WTC11 (cell line): Measurements from ENCODE around the gene ZNF774. TPM values are rescaled to one million over a fixed set of nuclear protein-coding genes. Genes with fewer than 3 reads are reported as not detected.

Source experiments
- ATAC-seq: fragments of 200-7000 bp; cut with Tn5 transposase; 2 replicates; pipeline ENCODE4 v1.10.0; 2021; ENCODE audit warnings: mild to moderate bottlenecking, moderate library complexity
- CTCF ChIA-PET: fragments of 300-600 bp; sonication (Branson Sonifier 250); formaldehyde crosslinking; loops from one replicate; lab custom pipeline; 2021; ENCODE audit warnings: antibody characterized with exemption; lab: Charles Lee
- POLR2A ChIA-PET: fragments of 350-600 bp; sonication (Branson Sonifier 250); formaldehyde crosslinking; loops from one replicate; lab custom pipeline; 2021; ENCODE audit warnings: antibody characterized with exemption; lab: Charles Lee
- DNase-seq: peaks from one replicate; pipeline ENCODE4 v3.0.0; 2021; ENCODE audit warnings: low spot score
- H3K27ac Mint-ChIP-seq: 2 replicates; pipeline ENCODE4 v1.8.0; 2021; ENCODE audit warnings: mixed read lengths
- H3K27me3 Mint-ChIP-seq: 2 replicates; pipeline ENCODE4 v1.8.0; 2021; ENCODE audit warnings: low read depth, mild to moderate bottlenecking, moderate library complexity, mixed read lengths
- H3K36me3 Mint-ChIP-seq: 2 replicates; pipeline ENCODE4 v1.8.0; 2021; ENCODE audit warnings: mixed read lengths
- H3K4me1 Mint-ChIP-seq: 2 replicates; pipeline ENCODE4 v1.8.0; 2022; ENCODE audit warnings: mixed read lengths
- H3K4me3 Mint-ChIP-seq: 2 replicates; pipeline ENCODE4 v1.8.0; 2021; ENCODE audit warnings: mild to moderate bottlenecking, moderate library complexity, mixed read lengths
- H3K9me3 Mint-ChIP-seq: 2 replicates; pipeline ENCODE4 v1.8.0; 2021; ENCODE audit warnings: mixed read lengths
- ARID4B ChIP-seq: sonication (generic); formaldehyde crosslinking; IDR thresholded peaks from 2 replicates; pipeline ENCODE4 v1.8.0; 2023; ENCODE audit warnings: missing genetic modification reagents, mild to moderate bottlenecking, borderline replicate concordance
- EMX1 ChIP-seq: fragments of 250-450 bp; sonication (Bioruptor Pico); IDR thresholded peaks from 2 replicates; pipeline ENCODE4 v1.8.0; 2021; ENCODE audit warnings: mild to moderate bottlenecking
- GABPB1 ChIP-seq: sonication (generic); formaldehyde crosslinking; IDR thresholded peaks from 2 replicates; pipeline ENCODE4 v1.8.1; 2023; ENCODE audit warnings: mild to moderate bottlenecking, missing genetic modification reagents
- KAT7 ChIP-seq: sonication (generic); formaldehyde crosslinking; IDR thresholded peaks from 2 replicates; pipeline ENCODE4 v1.8.1; 2023; ENCODE audit warnings: missing genetic modification reagents, mild to moderate bottlenecking, borderline replicate concordance
- MAX ChIP-seq: sonication (generic); formaldehyde crosslinking; IDR thresholded peaks from 2 replicates; pipeline ENCODE4 v1.8.0; 2022; ENCODE audit warnings: mild to moderate bottlenecking, missing genetic modification reagents
- NFATC4 ChIP-seq: fragments of 250-450 bp; sonication (Bioruptor Pico); IDR thresholded peaks from 2 replicates; pipeline ENCODE4 v1.9.0; 2021; ENCODE audit warnings: mild to moderate bottlenecking
- PRRX2 ChIP-seq: fragments of 250-450 bp; sonication (Bioruptor Pico); IDR thresholded peaks from 2 replicates; pipeline ENCODE4 v1.8.0; 2021; ENCODE audit warnings: mild to moderate bottlenecking
- STAT6 ChIP-seq: sonication (generic); formaldehyde crosslinking; conservative IDR thresholded peaks from 2 replicates; pipeline ENCODE4 v1.8.1; 2023; ENCODE audit warnings: mild to moderate bottlenecking, low read depth, missing genetic modification reagents, moderate library complexity
- USF1 ChIP-seq: sonication (generic); formaldehyde crosslinking; IDR thresholded peaks from 2 replicates; pipeline ENCODE4 v1.8.0; 2022; ENCODE audit warnings: mild to moderate bottlenecking, missing genetic modification reagents
- ZBTB21 ChIP-seq: sonication (generic); formaldehyde crosslinking; IDR thresholded peaks from 2 replicates; pipeline ENCODE4 v1.8.1; 2023; ENCODE audit warnings: mild to moderate bottlenecking, missing genetic modification reagents, borderline replicate concordance
- total RNA-seq: library from RNA; stranded (reverse); gene quantifications from 3 replicates; pipeline ENCODE4 v1.2.3, GENCODE V29; 2021
- TF ChIP-seq, protein P1 (sequence below): sonication (generic); formaldehyde crosslinking; IDR thresholded peaks from 2 replicates; pipeline ENCODE4 v1.8.0; 2022; ENCODE audit warnings: missing genetic modification reagents
- TF ChIP-seq, protein P2 (sequence below): sonication (generic); formaldehyde crosslinking; IDR thresholded peaks from 2 replicates; pipeline ENCODE4 v1.8.0; 2023; ENCODE audit warnings: mild to moderate bottlenecking, missing genetic modification reagents
- TF ChIP-seq, protein P3 (sequence below): fragments of 200-600 bp; IDR thresholded peaks from 2 replicates; pipeline ENCODE4 v1.8.0; 2022; ENCODE audit warnings: antibody characterized with exemption
- TF ChIP-seq, protein P4 (sequence below): sonication (generic); formaldehyde crosslinking; IDR thresholded peaks from 2 replicates; pipeline ENCODE4 v1.8.1; 2023; ENCODE audit warnings: mild to moderate bottlenecking, missing genetic modification reagents, moderate library complexity

The ZNF774 gene
- total RNA-seq, 1 experiment from 2014 or later = 2.6 TPM

- TF ChIP-seq PRRX2 (CRISPR knock-in tag) (no peak), STAT6 (CRISPR knock-in tag) (no peak)
- TF ChIP-seq, protein P1, sequence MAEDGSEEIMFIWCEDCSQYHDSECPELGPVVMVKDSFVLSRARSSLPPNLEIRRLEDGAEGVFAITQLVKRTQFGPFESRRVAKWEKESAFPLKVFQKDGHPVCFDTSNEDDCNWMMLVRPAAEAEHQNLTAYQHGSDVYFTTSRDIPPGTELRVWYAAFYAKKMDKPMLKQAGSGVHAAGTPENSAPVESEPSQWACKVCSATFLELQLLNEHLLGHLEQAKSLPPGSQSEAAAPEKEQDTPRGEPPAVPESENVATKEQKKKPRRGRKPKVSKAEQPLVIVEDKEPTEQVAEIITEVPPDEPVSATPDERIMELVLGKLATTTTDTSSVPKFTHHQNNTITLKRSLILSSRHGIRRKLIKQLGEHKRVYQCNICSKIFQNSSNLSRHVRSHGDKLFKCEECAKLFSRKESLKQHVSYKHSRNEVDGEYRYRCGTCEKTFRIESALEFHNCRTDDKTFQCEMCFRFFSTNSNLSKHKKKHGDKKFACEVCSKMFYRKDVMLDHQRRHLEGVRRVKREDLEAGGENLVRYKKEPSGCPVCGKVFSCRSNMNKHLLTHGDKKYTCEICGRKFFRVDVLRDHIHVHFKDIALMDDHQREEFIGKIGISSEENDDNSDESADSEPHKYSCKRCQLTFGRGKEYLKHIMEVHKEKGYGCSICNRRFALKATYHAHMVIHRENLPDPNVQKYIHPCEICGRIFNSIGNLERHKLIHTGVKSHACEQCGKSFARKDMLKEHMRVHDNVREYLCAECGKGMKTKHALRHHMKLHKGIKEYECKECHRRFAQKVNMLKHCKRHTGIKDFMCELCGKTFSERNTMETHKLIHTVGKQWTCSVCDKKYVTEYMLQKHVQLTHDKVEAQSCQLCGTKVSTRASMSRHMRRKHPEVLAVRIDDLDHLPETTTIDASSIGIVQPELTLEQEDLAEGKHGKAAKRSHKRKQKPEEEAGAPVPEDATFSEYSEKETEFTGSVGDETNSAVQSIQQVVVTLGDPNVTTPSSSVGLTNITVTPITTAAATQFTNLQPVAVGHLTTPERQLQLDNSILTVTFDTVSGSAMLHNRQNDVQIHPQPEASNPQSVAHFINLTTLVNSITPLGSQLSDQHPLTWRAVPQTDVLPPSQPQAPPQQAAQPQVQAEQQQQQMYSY = no peak
- TF ChIP-seq, protein P2, sequence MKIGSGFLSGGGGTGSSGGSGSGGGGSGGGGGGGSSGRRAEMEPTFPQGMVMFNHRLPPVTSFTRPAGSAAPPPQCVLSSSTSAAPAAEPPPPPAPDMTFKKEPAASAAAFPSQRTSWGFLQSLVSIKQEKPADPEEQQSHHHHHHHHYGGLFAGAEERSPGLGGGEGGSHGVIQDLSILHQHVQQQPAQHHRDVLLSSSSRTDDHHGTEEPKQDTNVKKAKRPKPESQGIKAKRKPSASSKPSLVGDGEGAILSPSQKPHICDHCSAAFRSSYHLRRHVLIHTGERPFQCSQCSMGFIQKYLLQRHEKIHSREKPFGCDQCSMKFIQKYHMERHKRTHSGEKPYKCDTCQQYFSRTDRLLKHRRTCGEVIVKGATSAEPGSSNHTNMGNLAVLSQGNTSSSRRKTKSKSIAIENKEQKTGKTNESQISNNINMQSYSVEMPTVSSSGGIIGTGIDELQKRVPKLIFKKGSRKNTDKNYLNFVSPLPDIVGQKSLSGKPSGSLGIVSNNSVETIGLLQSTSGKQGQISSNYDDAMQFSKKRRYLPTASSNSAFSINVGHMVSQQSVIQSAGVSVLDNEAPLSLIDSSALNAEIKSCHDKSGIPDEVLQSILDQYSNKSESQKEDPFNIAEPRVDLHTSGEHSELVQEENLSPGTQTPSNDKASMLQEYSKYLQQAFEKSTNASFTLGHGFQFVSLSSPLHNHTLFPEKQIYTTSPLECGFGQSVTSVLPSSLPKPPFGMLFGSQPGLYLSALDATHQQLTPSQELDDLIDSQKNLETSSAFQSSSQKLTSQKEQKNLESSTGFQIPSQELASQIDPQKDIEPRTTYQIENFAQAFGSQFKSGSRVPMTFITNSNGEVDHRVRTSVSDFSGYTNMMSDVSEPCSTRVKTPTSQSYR (CRISPR knock-in tag) = no peak
Observed at GRCh38 chr15:90376789-90377188, 24.7 kb downstream of the ZNF774 start (continued).

DNA sequence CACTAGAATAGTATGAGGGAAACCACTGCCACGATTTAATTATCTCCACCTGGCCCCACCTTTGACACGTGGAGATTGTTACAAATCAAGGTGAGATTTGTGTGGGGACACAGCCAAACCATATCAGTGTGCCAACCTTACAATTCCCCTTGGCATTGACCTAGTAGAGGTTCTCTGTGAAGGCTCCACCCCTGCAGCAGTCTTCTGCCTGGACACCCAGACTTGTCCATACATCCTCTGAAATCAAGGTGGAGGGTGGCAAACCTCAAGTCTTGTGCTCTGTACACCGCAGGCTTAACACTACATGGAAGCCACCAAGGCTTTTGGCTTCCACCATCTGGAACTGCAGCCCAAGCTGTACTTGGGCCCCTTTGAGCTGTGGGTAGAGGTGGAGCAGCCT is 27.2 kb downstream of the ZNF774 start:
- H3K4me1 Mint-ChIP-seq = no peaks in the 10 kb centered on the region
- peaks cover 28% of the 10 kb centered on the region for H3K36me3 Mint-ChIP-seq
- ChIA-PET CTCF (no interaction called here), POLR2A (no interaction called here)
- DNase-seq (no peak), ATAC-seq (no peak)
- H3K27ac Mint-ChIP-seq = no peak overlapping the region
- peaks cover 3% of the 10 kb centered on the region; the same call in 1 of the 2 replicates for H3K27me3 Mint-ChIP-seq
- H3K9me3 Mint-ChIP-seq = peaks cover 51% of the 10 kb centered on the region
- no peak overlapping the region for H3K4me3 Mint-ChIP-seq
- TF ChIP-seq GABPB1 (CRISPR knock-in tag) = no peak
- TF ChIP-seq USF1 (CRISPR knock-in tag) = no peak
- TF ChIP-seq, protein P3, sequence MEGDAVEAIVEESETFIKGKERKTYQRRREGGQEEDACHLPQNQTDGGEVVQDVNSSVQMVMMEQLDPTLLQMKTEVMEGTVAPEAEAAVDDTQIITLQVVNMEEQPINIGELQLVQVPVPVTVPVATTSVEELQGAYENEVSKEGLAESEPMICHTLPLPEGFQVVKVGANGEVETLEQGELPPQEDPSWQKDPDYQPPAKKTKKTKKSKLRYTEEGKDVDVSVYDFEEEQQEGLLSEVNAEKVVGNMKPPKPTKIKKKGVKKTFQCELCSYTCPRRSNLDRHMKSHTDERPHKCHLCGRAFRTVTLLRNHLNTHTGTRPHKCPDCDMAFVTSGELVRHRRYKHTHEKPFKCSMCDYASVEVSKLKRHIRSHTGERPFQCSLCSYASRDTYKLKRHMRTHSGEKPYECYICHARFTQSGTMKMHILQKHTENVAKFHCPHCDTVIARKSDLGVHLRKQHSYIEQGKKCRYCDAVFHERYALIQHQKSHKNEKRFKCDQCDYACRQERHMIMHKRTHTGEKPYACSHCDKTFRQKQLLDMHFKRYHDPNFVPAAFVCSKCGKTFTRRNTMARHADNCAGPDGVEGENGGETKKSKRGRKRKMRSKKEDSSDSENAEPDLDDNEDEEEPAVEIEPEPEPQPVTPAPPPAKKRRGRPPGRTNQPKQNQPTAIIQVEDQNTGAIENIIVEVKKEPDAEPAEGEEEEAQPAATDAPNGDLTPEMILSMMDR = no peak
- TF ChIP-seq, protein P4, sequence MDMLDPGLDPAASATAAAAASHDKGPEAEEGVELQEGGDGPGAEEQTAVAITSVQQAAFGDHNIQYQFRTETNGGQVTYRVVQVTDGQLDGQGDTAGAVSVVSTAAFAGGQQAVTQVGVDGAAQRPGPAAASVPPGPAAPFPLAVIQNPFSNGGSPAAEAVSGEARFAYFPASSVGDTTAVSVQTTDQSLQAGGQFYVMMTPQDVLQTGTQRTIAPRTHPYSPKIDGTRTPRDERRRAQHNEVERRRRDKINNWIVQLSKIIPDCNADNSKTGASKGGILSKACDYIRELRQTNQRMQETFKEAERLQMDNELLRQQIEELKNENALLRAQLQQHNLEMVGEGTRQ (CRISPR knock-in tag) = no peak
- no peak for TF ChIP-seq NFATC4
- no peak for TF ChIP-seq ZBTB21 (CRISPR knock-in tag)
- TF ChIP-seq EMX1 (CRISPR knock-in tag) = no peak
- TF ChIP-seq KAT7 (CRISPR knock-in tag) = no peak
- TF ChIP-seq MAX = no peak
- TF ChIP-seq, protein P1 = no peak
- TF ChIP-seq ARID4B (CRISPR knock-in tag) = no peak
